KOPT-K1 (cell line): ENCODE results near the gene NTSR2.

Source experiments
- H3K27ac ChIP-seq: fragments of 200-600 bp; sonication (generic); 2 replicates; pipeline ENCODE4 v1.5.1; 2016; ENCODE audit warnings: antibody characterized with exemption, mild to moderate bottlenecking, low read depth, low read length; ENCODE audit not compliant: poor library complexity, severe bottlenecking
- H3K36me3 ChIP-seq: fragments of 200-600 bp; sonication (generic); 2 replicates; pipeline ENCODE4 v1.5.1; 2017; ENCODE audit warnings: antibody characterized with exemption, mild to moderate bottlenecking, low read length, moderate library complexity; ENCODE audit not compliant: insufficient read depth
- H3K9me3 ChIP-seq: fragments of 200-600 bp; sonication (generic); 2 replicates; pipeline ENCODE4 v1.5.1; 2017; ENCODE audit warnings: antibody characterized with exemption, low read length, mild to moderate bottlenecking; ENCODE audit not compliant: insufficient read depth, poor library complexity, severe bottlenecking

The NTSR2 gene

DNA sequence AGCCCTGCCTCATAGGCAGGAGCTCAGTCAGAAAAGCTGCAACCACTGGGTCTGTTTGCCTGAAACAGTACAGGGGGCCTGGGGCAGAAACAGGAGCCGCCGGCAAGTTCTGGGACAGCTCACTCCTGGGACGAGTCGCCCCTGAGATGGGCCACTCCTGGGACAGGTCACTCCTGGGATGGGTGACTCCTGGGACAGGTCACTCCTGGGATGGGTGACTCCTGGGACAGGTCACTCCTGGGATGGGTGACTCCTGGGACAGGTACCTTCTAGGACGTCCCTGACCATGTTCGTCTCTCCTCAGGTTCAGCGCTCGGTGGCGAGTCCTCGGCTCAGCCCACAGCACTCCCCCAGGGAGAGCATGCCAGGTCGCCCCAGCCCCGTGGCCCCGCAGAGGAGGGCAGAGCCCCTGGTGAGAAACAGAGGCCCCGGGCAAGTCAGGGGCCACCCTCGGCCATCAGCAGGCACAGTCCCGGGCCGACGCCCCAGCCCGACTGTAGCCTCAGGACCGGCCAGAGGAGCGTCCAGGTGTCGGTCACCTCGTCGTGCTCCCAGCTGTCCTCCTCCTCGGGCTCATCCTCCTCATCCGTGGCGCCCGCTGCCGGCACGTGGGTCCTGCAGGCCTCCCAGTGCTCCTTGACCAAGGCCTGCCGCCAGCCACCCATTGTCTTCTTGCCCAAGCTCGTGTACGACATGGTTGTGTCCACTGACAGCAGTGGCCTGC lies 51.8 kb downstream of the NTSR2 start:
- no peaks in the 10 kb centered on the region for H3K9me3 ChIP-seq
- no peaks in the 10 kb centered on the region for H3K36me3 ChIP-seq
- no peak overlapping the region for H3K27ac ChIP-seq

DNA sequence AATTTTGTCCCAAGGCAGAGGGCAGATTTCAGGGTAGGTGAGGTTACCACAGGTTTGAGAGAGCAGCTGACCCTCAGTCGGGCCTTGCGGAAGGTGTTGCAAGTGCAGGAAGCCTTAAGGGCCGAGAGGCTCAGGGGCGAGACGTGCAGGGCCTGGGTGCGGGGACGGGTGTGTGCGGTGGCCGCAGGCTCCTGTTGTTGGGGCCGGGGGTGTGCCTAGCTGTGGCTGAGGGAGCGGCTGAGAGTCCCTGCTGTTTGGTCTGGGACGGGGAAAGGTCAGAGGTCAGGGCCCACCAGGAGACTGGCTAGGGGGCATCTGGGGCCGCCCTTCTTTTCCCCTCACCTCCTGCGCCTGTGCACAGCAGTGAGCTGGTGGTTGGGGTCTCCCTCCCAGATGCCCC lies 52.5 kb downstream of the NTSR2 start:
- Histone ChIP-seq H3K36me3 (no peaks in the 10 kb centered on the region), H3K9me3 (no peaks in the 10 kb centered on the region)

DNA sequence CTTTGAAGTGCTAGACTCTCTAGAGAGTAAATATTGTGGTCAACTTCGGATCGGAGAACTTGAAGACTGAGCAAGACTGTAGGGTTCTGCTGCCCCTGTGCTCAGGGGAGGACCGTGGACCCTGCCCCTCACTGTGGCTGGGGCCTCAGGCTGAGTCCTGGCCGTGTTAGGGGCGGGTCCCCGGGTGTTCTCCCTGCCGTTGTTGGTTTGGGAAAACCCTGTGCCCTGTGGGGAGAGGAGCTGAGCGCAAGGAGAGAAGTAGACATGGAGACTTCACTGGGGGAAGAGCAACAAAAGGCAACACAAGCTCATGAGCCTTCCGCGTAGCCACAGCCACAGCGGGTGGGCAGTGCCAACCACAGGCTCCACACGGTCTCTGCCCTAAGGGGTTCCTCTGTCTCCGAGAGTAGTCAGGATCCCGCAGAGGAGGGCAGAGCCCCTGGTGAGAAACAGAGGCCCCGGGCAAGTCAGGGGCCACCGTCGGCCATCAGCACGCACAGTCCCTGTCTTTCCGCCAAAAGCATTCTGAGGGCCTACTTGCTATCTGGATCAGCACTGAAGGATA lies 53.1 kb downstream of the NTSR2 start:
- no peak overlapping the region for H3K27ac ChIP-seq
- no peaks in the 10 kb centered on the region for H3K36me3 ChIP-seq

More for the DNA sequence above, 52.5 kb downstream of the NTSR2 start:
- no peak overlapping the region for H3K27ac ChIP-seq

DNA sequence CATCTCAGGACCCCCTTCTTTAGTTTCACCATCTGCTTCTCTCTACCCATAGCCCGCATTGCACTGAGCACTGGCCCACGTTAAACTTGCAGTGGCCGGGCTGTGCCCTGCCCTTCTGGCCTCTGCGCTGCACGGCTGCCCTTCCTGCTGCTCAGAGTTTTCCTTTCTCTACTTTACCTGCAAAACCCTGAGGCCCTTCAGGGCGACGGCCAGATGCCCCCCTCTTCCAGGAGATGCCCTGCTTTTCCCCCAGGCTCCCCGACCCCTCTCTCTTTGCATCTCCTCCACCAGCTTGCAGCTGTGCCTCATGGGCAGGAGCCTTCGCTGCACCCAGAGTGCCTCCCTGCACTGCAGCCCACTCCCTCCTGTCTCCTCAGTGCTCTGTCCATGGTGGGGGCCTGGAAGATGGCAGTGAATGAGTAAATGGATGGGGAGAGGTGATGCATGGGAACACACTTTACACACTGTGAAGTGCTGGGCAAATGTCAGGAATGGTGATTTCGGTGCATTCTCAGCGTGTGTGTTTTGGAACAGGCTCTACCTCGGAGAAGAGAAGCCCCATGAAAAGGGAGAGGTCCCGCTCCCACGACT lies 53.8 kb downstream of the NTSR2 start:
- Histone ChIP-seq H3K36me3 (no peaks in the 10 kb centered on the region), H3K27ac (no peak overlapping the region), H3K9me3 (no peaks in the 10 kb centered on the region)

More for the DNA sequence above, 53.1 kb downstream of the NTSR2 start:
- H3K9me3 ChIP-seq, result no peaks in the 10 kb centered on the region

DNA sequence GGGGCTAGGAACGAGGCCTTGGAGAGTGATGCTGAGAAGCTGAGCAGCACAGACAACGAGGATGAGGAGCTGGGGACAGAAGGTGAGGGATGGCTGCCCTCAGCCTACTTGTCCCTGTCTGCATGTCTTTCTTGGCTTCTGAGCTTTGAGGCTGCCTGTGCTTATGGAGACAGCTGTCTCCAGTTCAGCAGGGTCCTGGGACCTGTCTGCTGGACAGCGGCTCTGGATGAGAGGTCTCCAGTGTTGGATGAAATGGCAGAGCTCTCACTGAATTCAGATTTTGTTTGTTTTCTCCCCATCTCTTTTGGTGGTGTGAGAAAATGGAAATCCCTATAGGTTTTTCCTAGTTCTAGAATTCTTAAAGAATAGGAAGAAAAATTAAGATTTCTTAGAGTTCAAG lies 54.8 kb downstream of the NTSR2 start:
- H3K27ac ChIP-seq, result no peak overlapping the region
- H3K36me3 ChIP-seq, result no peaks in the 10 kb centered on the region
- no peaks in the 10 kb centered on the region for H3K9me3 ChIP-seq

DNA sequence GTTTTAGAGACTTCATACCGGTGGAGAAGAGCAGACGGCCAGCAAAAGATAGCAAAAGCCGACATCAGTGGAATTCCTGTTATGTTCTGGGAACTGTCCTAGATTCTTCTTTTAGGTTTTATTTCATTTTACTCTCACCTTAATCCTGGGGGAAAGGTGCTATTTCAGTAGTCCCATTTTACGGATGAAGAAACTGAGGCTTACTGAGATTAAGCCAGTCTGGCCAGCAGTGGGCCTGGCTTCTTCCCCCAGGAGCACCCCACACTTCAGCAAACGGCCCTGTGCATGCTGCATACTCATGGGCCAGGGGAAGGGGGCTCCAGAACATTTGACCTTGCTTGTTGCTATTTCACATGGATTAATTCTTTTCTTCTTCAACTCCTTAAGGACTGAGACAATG lies 56.7 kb downstream of the NTSR2 start:
- Histone ChIP-seq H3K27ac (no peak overlapping the region), H3K36me3 (no peaks in the 10 kb centered on the region), H3K9me3 (no peaks in the 10 kb centered on the region)

DNA sequence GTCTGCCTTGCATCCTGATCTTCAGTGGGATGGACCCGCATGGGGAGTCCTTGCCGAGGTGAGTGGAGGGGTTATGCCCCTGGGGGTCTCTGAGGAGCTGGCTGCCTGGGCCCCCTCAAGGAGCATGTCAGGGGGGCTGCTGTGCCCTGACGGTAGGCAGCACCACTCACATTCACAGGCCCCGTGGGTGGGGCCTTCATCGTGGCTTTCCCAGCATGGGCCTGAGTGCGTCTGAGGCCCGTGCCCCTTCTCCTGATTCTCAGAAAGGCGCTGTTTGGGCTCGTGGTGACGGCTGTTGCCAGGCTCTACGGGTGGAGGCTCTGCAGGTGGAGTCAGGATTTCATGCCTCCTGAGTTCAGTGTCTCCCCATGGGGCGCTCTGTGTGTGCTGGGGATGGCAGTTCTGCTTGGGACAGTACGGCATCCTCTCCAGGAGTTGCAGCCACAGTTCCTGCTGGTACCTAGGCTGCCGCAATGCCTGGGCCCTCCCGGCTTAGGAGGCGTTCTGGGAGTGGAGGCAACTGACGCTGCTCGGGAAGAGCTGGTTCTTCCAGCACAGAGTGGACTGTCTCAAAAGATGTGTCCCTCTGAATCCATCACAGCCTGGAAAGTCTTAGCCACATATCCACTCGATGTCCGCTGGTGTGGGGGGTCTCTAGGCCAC lies 57.3 kb downstream of the NTSR2 start:
- no peaks in the 10 kb centered on the region for H3K36me3 ChIP-seq
- H3K9me3 ChIP-seq, result no peaks in the 10 kb centered on the region
- H3K27ac ChIP-seq, result no peak overlapping the region

DNA sequence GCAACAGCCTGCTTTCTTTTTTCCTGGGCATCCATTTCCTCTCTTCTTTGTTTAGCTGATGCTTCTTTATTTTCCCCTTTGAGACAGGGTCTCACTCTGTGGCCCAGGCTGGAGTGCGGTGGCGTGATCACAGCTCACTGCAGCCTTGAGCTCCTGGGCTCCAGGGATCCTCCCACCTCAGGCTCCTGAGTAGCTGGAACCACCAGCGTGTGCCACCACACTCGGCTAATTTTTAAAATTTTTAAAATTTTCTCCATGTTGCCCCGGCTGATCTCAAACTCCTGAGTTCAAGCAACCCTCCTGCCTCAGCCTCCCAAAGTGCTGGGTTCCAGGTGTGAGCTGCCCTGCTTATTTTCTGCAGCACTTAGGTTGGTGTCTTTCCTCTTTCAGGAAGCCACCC lies 58.7 kb downstream of the NTSR2 start:
- no peak overlapping the region for H3K27ac ChIP-seq
- no peaks in the 10 kb centered on the region for H3K9me3 ChIP-seq
- H3K36me3 ChIP-seq, result no peaks in the 10 kb centered on the region

DNA sequence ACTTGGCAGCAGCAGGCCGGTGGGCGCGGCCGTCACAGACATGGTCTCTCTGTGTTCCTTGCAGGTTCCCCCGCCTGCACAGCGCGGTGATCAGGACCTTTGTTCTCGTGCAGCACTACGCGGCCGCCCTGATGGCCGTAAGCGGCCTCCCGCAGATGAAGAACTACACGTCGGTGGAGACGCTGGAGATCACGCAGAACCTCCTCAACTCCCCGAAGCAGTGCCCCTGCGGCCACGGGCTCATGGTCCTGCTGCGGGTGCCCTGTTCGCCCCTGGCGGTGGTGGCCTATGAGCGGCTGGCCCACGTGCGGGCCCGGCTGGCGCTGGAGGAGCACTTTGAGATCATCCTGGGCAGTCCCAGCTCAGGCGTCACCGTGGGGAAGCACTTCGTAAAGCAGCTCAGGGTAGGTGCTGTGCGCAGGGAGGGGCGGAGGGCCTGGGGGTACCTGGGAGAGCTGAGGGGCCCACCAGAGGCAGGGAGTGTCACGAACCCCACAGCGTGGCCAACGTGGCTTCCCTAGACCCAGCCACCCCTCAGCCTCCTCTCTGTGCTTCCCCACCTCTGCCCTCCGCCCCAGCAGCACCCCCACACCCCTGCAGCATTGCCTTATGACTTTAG lies 59.3 kb downstream of the NTSR2 start:
- Histone ChIP-seq H3K9me3 (no peaks in the 10 kb centered on the region), H3K36me3 (no peaks in the 10 kb centered on the region), H3K27ac (no peak overlapping the region)
